Rectal smooth muscle tissue (tissue), 1 donor: ENCODE results near the gene NUP93.

Source experiments
- H3K27ac ChIP-seq: one replicate; pipeline ENCODE4 v1.7.0; 2013; ENCODE audit warnings: low read depth, low read length, inconsistent platforms
- H3K27me3 ChIP-seq: one replicate; pipeline ENCODE4 v1.7.0; 2013; ENCODE audit warnings: low read length; ENCODE audit not compliant: control insufficient read depth, insufficient read depth
- H3K36me3 ChIP-seq: one replicate; pipeline ENCODE4 v1.7.0; 2013; ENCODE audit warnings: low read length; ENCODE audit not compliant: control insufficient read depth, insufficient read depth
- H3K4me1 ChIP-seq: one replicate; pipeline ENCODE4 v1.7.0; 2013; ENCODE audit warnings: low read length; ENCODE audit not compliant: control insufficient read depth, insufficient read depth
- H3K4me3 ChIP-seq: one replicate; pipeline ENCODE4 v1.7.0; 2013; ENCODE audit warnings: low read length
- H3K9ac ChIP-seq: one replicate; pipeline ENCODE4 v1.7.0; 2013; ENCODE audit warnings: low read length

The NUP93 gene

DNA sequence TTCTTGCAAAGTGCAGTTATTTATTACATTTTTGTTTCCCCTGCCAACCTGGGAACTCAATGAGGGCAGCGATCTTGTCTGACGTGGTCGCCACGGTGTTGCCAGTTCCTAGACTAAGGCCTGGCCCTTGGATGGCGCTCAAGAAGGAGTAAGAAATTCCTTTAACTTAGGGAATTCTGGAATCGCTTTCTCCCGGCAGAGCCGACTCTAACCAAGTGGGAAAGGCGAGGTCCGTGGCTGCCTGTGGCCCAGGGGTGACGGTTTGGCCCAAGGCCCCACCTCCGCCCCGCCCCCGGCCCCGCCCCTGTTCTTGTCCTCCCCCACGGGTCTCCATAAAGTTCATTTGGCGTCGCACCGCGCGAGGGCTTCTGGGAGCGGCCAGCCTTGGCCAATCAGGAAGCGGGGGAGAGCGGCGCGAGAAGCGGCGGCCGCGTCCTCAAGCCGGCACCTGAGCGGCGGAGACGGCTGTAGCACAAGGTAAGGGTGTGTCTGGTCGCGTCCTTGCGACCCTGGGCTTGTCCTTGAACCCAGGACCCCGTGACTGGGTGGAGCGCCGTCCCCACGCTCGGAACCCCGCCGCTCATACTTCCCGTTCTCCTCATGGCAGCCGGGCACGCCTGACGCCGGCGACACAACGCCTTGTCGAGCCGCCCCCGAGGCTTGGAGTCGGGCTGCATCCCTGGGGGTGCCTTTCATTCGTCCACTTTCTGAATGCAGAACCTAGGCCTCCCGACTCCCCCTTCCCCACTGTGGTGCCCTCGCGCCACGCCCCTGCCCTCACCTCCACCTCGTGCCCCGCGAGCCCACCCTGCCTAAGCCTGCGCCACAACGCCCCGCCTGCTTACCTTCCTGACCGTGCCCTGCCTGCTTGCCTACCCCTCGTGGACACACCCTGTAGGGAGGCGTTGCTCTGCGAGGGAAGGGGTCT is at the start of gene NUP93:
TSS of gene NUP93 (plus strand) at position 395 of the 928 bp plus-strand sequence. CDS start 18,119 bp downstream, outside the sequence.
- H3K27me3 ChIP-seq, result no peaks in the 10 kb centered on the region
- H3K9ac ChIP-seq, result peak within 1 kb of the TSS; percentile 82
- peaks cover 8% of the 10 kb centered on the region for H3K4me1 ChIP-seq
- peak within 1 kb of the TSS; percentile 96 for H3K4me3 ChIP-seq
- H3K36me3 ChIP-seq, result no peaks in the 10 kb centered on the region
- H3K27ac ChIP-seq, result peak within 1 kb of the TSS; percentile 76

DNA sequence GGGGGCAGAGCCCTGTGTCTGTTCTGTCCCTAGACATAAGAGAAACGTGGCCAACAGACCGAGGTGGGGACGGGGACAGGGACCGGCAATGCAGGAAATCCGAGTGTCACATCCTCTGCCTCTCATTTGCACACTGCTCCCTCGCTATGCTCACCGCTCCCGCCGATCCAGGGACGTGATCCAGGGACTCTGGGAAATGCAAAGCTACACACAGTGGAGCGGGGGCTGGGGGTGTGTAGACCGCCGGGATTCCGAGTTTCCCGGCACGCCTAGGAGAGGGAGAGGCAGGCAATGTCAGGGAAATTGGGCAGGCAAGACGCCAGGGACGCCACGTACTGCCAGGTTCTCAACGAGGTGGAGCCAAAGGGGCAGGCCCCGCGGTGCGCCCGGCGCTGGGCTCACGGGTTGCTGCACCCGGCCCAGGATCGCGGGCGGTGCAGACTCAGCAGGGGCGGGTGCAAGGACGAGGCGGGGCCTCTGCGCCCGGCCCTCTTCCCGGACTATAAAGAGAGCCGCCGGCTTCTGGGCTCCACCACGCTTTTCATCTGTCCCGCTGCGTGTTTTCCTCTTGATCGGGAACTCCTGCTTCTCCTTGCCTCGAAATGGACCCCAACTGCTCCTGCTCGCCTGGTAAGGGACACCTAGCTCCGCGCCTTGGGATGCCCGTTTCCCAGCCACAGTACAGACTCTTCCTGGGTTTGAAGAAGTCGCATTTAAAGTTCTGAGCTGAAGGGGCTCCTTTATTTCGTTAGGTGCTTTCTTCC is 47.8 kb upstream of the NUP93 start, which contains the start of gene MT1X:
TSS of gene MT1X (plus strand) at position 532 of the 764 bp plus-strand sequence. CDS start at position 603, 71 bp downstream.
- Histone ChIP-seq H3K9ac (peak within 1 kb of the TSS; percentile 72), H3K4me3 (peak within 1 kb of the TSS; percentile 90), H3K27ac (peak within 1 kb of the TSS; percentile 81), H3K27me3 (no peaks in the 10 kb centered on the region), H3K4me1 (peaks cover 3% of the 10 kb centered on the region), H3K36me3 (no peaks in the 10 kb centered on the region)

DNA sequence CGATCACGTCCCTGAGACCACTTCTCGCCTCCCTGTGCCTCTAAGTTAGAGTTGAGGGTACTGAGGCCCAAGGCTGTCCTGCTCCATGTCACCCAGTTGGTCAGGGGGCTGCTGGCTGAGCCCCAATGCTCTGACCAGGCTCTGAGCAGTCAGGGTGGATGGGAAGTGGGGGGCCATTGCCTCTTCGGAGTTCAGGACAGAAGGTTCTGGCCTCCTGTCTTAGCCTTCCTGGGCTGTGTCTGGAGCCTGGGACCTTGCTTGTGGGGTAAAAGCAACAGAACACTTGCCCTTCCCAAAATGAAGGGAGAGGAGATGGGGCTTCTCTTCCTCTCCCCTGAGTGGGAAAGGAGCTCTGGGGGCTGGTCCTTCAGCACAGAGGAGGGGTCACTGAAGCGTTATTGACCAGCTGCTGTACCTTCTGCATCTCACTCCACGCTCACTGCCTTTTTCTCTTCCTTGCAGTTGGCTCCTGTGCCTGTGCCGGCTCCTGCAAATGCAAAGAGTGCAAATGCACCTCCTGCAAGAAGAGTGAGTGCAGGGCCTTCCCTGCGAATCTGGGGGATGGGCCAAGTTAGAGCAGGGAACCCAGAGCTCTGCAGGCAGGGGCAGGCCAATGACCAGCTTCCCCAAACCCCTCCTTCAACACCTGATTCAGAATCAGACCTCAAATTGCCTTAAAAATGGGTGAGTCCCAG is 47.1 kb upstream of the NUP93 start:
- Histone ChIP-seq H3K4me1 (peaks cover 3% of the 10 kb centered on the region), H3K36me3 (no peaks in the 10 kb centered on the region), H3K4me3 (peak overlapping the region; percentile 90), H3K9ac (peak overlapping the region; percentile 72), H3K27ac (peak overlapping the region; percentile 50), H3K27me3 (no peaks in the 10 kb centered on the region)

DNA sequence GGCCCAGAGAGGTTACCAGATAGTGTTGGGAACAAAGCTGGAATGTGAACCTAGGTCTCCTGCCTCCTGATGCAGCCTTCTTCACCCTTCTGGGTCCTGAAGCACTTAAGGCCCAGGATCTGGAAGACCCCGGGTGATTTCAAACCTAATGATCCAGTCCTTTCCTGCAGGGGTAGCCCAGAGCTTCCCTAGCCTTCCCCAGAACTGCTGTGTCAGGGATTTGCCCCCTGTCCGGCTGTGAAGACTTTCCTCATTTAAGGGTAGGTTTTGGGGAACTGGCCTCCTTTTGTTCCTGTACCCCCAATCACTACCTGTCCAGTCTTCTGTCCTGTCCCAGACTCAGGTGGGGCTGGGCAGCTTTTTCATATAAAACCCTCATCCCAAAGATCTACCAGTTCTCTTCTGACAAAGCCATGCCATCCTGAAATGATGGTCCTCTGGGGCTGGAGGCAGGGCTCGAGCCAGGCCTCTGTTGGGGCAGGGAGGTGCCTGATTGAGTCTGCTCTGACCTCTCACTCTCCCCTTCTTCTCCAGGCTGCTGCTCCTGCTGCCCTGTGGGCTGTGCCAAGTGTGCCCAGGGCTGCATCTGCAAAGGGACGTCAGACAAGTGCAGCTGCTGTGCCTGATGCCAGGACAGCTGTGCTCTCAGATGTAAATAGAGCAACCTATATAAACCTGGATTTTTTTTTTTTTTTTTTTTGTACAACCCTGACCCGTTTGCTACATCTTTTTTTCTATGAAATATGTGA is 46.3 kb upstream of the NUP93 start:
- no peak overlapping the region for H3K27ac ChIP-seq
- peak overlapping the region; percentile 90 for H3K4me3 ChIP-seq
- H3K9ac ChIP-seq, result no peak overlapping the region
- peaks cover 3% of the 10 kb centered on the region for H3K4me1 ChIP-seq
- H3K36me3 ChIP-seq, result no peaks in the 10 kb centered on the region
- no peaks in the 10 kb centered on the region for H3K27me3 ChIP-seq

DNA sequence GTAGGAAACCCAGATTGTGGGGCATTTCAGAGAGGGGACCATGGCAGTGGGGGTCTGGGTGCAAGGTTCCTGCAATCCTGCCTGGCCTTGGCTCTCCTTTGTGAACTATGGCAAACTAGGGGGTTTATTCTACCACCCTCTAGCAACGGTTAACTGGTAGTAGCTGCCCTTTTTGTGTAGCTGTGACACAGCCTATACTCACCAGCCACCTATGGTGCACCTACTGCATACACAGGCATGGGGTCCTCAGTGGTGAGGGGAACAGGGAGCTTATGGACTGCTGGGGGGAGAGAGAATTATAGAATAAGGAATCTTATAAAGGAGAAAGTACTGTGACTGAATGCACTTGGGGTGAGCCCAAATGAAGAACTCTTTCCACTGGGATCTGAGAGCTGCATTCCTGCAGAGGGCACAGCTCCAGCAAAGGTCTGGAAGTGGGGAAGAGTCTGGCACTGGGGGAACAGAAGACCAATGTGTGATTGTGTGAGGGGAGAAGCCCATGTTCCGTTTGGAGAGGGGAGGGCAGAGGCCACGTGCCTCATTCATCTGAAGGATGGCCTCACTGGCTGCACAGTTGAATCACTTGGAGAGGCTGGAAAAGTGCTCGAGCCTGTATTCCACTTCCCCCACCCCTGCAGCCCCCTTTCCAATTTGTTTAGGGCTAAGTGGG is 45.5 kb upstream of the NUP93 start:
- peaks cover 3% of the 10 kb centered on the region for H3K4me1 ChIP-seq
- no peak overlapping the region for H3K4me3 ChIP-seq
- H3K27me3 ChIP-seq, result no peaks in the 10 kb centered on the region
- H3K27ac ChIP-seq, result no peak overlapping the region
- no peaks in the 10 kb centered on the region for H3K36me3 ChIP-seq
- H3K9ac ChIP-seq, result no peak overlapping the region

DNA sequence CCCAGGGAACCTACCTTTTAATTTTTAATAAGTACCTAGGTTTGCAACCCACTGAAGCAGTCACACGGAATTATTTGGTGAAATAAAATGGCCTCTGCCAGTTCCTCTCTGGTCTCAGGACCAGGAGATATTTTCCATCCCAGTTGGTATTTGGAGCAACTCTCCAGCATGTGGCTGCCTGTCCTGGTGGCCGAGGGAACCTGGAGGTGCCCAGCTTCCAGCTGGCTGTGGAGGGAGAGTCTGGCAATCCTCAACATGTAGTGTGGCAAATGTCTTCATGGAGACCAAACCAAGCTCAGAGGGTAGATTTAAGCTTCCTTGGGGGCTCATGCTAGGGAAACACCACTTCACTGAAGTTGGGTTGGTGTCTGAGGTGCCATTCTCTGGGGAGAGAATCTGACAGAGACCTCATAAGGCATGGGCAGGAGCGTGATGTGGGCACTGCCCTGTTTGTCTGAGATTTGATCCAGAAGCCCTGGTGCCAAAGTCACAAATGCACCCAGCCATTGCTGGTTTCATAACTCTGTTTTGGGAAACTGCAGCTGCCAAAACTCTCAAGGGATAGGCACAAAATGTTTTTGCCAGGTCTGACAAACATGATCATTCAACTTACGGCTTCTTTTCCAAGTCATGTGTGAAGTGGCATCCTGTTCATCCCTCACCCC is 44.9 kb upstream of the NUP93 start:
- Histone ChIP-seq H3K9ac (no peak overlapping the region), H3K4me1 (peaks cover 3% of the 10 kb centered on the region), H3K27me3 (no peaks in the 10 kb centered on the region), H3K27ac (peak overlapping the region; percentile 22), H3K4me3 (no peak overlapping the region), H3K36me3 (no peaks in the 10 kb centered on the region)

DNA sequence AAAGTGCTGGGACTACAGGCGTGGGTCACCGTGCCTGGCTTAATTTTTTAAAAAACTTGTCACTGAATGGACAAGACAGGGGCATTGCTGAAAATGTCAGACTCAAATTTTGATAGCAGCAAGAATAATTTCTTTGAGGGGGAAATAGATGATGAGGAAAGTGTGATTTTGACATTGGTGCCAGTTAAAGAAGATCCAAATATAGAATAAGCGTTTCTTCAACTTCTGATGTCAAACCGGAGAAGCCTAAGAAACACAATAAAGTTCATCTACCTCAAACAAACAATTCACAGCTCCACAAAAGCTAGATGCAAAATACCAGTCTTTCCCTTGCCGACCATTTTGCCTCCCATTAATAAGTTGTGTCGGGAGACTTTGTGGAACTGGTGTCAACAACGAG is 43.2 kb upstream of the NUP93 start:
- Histone ChIP-seq H3K4me3 (no peak overlapping the region), H3K36me3 (no peaks in the 10 kb centered on the region), H3K4me1 (peaks cover under 1% of the 10 kb centered on the region)

DNA sequence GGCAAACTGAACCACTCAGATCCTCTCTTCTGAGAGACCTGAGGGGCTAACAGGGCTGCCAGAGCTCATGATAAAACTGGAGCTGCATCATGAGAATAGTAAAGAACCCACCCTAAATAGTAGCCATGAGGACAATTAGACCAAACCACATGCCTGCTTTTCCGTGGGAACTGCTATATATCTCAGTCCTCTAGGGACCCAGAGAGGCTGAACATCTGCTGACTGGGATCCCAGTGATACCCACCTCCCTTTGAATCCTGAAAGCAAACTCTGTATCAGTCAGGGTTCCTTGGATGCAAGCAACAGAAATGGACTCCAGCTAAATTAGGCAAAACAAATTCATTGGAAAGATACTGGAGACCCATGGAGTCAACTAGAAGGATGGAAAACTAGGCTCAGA is 41.2 kb upstream of the NUP93 start:
- no peak overlapping the region for H3K27ac ChIP-seq
- no peak overlapping the region for H3K9ac ChIP-seq
- H3K27me3 ChIP-seq, result no peaks in the 10 kb centered on the region
- H3K4me3 ChIP-seq, result no peak overlapping the region
- H3K4me1 ChIP-seq, result no peaks in the 10 kb centered on the region
- H3K36me3 ChIP-seq, result no peaks in the 10 kb centered on the region

More for the DNA sequence above, 43.2 kb upstream of the NUP93 start:
- no peak overlapping the region for H3K27ac ChIP-seq
- H3K27me3 ChIP-seq, result no peaks in the 10 kb centered on the region
- H3K9ac ChIP-seq, result no peak overlapping the region

DNA sequence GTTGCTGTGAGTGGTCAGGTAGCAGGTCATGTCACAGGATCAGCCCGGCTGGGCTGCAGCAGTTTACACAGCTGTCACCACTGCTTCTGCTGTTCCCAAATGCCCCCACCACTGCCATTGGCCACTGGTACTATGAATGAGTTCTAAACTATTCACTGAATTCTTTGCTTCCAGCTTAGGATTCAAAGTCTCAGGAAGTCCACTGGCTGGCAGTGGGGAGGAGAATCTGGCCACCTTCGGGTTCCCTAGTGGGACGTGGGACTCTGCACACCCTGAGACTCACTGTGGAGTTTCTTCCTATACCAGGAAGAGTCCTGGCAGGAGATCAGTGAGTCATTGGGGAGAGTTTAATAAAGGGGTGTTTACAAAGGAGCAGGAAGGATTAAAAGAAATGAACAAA is 40.8 kb upstream of the NUP93 start:
- H3K27me3 ChIP-seq, result no peaks in the 10 kb centered on the region
- H3K27ac ChIP-seq, result no peak overlapping the region
- no peaks in the 10 kb centered on the region for H3K36me3 ChIP-seq
- H3K4me1 ChIP-seq, result no peaks in the 10 kb centered on the region
- H3K9ac ChIP-seq, result no peak overlapping the region
- no peak overlapping the region for H3K4me3 ChIP-seq

DNA sequence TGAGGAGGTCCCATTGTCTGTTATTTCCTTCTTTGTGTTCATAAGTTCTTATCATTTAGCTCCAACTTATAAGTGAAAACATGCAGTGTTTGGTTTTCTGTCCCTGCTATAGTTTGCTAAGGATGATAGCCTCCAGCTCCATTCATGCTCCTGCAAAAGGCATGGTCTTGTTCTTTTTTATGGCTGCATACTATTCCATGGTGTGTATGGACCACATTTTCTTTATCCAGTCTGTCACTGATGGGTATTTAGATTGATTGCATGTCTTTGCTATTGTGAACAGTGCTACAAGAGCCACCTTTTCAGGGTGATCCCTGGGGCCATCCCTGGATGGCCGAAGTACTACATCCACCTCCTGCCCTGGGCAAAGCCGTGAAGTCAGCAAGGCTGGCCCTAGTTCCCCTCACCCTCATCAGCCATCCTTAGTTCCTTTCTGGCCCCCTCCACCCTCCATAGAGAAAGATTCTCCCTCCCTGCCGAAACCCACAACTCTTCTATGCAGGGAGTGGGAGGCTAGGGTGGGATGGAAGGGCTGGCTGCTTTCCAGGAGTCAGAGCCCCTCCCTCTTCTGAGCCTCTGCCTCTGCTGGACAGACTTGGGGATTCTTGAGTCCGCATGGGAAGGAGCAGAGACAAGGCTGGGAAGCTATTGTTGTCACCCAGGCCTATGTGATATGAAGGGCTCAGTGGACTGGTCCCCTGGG is 39.4 kb upstream of the NUP93 start:
- no peak overlapping the region for H3K27ac ChIP-seq

More for the DNA sequence above, 39.4 kb upstream of the NUP93 start:
- no peaks in the 10 kb centered on the region for H3K27me3 ChIP-seq
- no peaks in the 10 kb centered on the region for H3K4me1 ChIP-seq
- no peak overlapping the region for H3K4me3 ChIP-seq
- H3K9ac ChIP-seq, result no peak overlapping the region
- H3K36me3 ChIP-seq, result no peaks in the 10 kb centered on the region
